CD4-positive, alpha-beta T cell (primary cell): ENCODE results near the gene JARID2. TPM values are rescaled to one million over a fixed set of nuclear protein-coding genes. Genes with fewer than 3 reads are reported as not detected.

Experiments
- ATAC-seq: fragments of 200-7000 bp; cut with Tn5 transposase; one replicate; pipeline ENCODE4 v1.10.0; 2022; ENCODE audit warnings: mild to moderate bottlenecking; ENCODE audit not compliant: poor library complexity
- CTCF ChIA-PET: fragments of 350-600 bp; sonication (Branson Sonifier 250); formaldehyde crosslinking; loops from one replicate; lab custom pipeline; 2021; ENCODE audit warnings: antibody characterized with exemption, inconsistent platforms; lab: Charles Lee
- POLR2A ChIA-PET: fragments of 350-600 bp; sonication (Branson Sonifier 250); formaldehyde crosslinking; loops from one replicate; lab custom pipeline; 2021; ENCODE audit warnings: antibody characterized with exemption, inconsistent platforms; lab: Charles Lee
- DNase-seq, 14 experiments: peaks; one replicate each; pipeline ENCODE4 v3.0.0-alpha.2; 2013 to 2020; ENCODE audit warnings: mixed read lengths in 2 of 14
- H3K27ac ChIP-seq, 2 donors: one replicate each; pipeline versions ENCODE4 v1.5.1 to v1.7.0; 2013; ENCODE audit warnings: low read length in 2 of 2, low read depth in 1 of 2, mild to moderate bottlenecking in 1 of 2
- H3K27me3 ChIP-seq, 2 experiments: 1 replicate in 1 of 2; 2 replicates in 1 of 2; pipeline versions ENCODE4 v1.6.1 to v1.7.0; 2013; ENCODE audit warnings: low read length in 2 of 2, control low read depth in 1 of 2, mild to moderate bottlenecking in 1 of 2, moderate library complexity in 1 of 2; ENCODE audit not compliant: insufficient read depth in 2 of 2, control insufficient read depth in 1 of 2
- H3K36me3 ChIP-seq: one replicate; pipeline ENCODE4 v1.6.1; 2013; ENCODE audit warnings: low read length, control low read depth; ENCODE audit not compliant: insufficient read depth
- H3K4me1 ChIP-seq: one replicate; pipeline ENCODE4 v1.6.1; 2013; ENCODE audit warnings: low read length, control low read depth; ENCODE audit not compliant: insufficient read depth
- H3K4me3 ChIP-seq: one replicate; pipeline ENCODE4 v1.5.1; 2013; ENCODE audit warnings: mild to moderate bottlenecking, low read length, moderate library complexity
- H3K9me3 ChIP-seq, 2 experiments: 1 replicate in 1 of 2; 2 replicates in 1 of 2; pipeline versions ENCODE4 v1.6.1 to v1.7.0; 2013; ENCODE audit warnings: low read length in 2 of 2, mild to moderate bottlenecking in 2 of 2, control low read depth in 1 of 2, moderate library complexity in 1 of 2; ENCODE audit not compliant: control insufficient read depth in 1 of 2, insufficient read depth in 1 of 2
- H3K27ac Mint-ChIP-seq: one replicate; pipeline ENCODE4 v1.8.0; 2020; ENCODE audit warnings: mixed read lengths
- H3K27me3 Mint-ChIP-seq: one replicate; pipeline ENCODE4 v1.8.0; 2021; ENCODE audit warnings: mixed read lengths
- H3K36me3 Mint-ChIP-seq: one replicate; pipeline ENCODE4 v1.8.0; 2021; ENCODE audit warnings: low read depth, mixed read lengths
- H3K4me1 Mint-ChIP-seq: one replicate; pipeline ENCODE4 v1.8.0; 2021; ENCODE audit warnings: low read depth, mixed read lengths
- H3K4me3 Mint-ChIP-seq: one replicate; pipeline ENCODE4 v1.8.0; 2020; ENCODE audit warnings: mild to moderate bottlenecking, mixed read lengths
- H3K9me3 Mint-ChIP-seq: one replicate; pipeline ENCODE4 v1.8.0; 2020; ENCODE audit warnings: mixed read lengths
- CTCF ChIP-seq: fragments of 200-600 bp; IDR thresholded peaks from one replicate; pipeline ENCODE4 v1.8.0; 2022; ENCODE audit warnings: antibody characterized with exemption, mild to moderate bottlenecking
- intact Hi-C, 2 experiments: fragments of 100-400 bp; cut with DNase I in 1 of 2; cut with micrococcal nuclease in 1 of 2; formaldehyde crosslinking; loops; one replicate each; pipeline versions ENCODE4 v1.15.1 to v1.9.0; 2023 to 2025; cut with DNase I, micrococcal nuclease
- total RNA-seq, 174 experiments: library from RNA in 2 of 174; stranded (reverse) in 2 of 174; gene quantifications; one replicate each; pipeline ENCODE4 v1.2.3 and lab custom pipeline; 2021 to 2026

JARID2 gene
- total RNA-seq, 2 experiments from 2014 or later: 32.0 to 33.0 TPM

- H3K9me3 ChIP-seq: no peaks in the 10 kb centered on the region
- Mint-ChIP-seq H3K27me3 (no peaks in the 10 kb centered on the region), H3K36me3 (peaks cover 63% of the 10 kb centered on the region), H3K27ac (no peak overlapping the region), H3K4me1 (peaks cover 64% of the 10 kb centered on the region), H3K4me3 (no peak overlapping the region), H3K9me3 (no peaks in the 10 kb centered on the region)
- no peaks in the 10 kb centered on the region for H3K27me3 ChIP-seq
- CTCF ChIA-PET: interaction anchor here (0.6 kb wide), 1 partner anchor 1153 kb away, joined by 3 read pairs; no protein-coding TSS in a partner anchor
- ATAC-seq (no peak), DNase-seq (no peak)
- H3K27ac ChIP-seq: no peak overlapping the region
- POLR2A ChIA-PET: no interaction called here
- H3K4me1 ChIP-seq: no peaks in the 10 kb centered on the region
- H3K36me3 ChIP-seq: peaks cover 37% of the 10 kb centered on the region
- no peak overlapping the region for H3K4me3 ChIP-seq
- TF ChIP-seq CTCF: no peak
- intact Hi-C loops: no loop called here
Observed at GRCh38 chr6:15476631-15477380, 230.9 kb downstream of the JARID2 start.

GRCh38 chr6:15477746-15478145 is 231.9 kb downstream of the JARID2 start:
- Histone ChIP-seq H3K36me3 (peaks cover 29% of the 10 kb centered on the region), H3K27ac (no peak overlapping the region), H3K4me3 (no peak overlapping the region), H3K9me3 (no peaks in the 10 kb centered on the region), H3K27me3 (no peaks in the 10 kb centered on the region), H3K4me1 (no peaks in the 10 kb centered on the region)
- CTCF ChIA-PET: no interaction called here
- no peaks in the 10 kb centered on the region for H3K27me3 Mint-ChIP-seq
- no peak overlapping the region for H3K27ac Mint-ChIP-seq
- no peak overlapping the region for H3K4me3 Mint-ChIP-seq
- peaks cover 70% of the 10 kb centered on the region for H3K4me1 Mint-ChIP-seq
- H3K36me3 Mint-ChIP-seq: peaks cover 56% of the 10 kb centered on the region
- intact Hi-C loops: no loop called here
- TF ChIP-seq CTCF: no peak
- no peak for ATAC-seq
- no peaks in the 10 kb centered on the region for H3K9me3 Mint-ChIP-seq
- no peak for DNase-seq
- POLR2A ChIA-PET: no interaction called here

- no peaks in the 10 kb centered on the region for H3K27me3 Mint-ChIP-seq
- H3K4me1 ChIP-seq: no peaks in the 10 kb centered on the region
- H3K27ac ChIP-seq: no peak overlapping the region
- POLR2A ChIA-PET: no interaction called here
- DNase-seq: no peak
- peaks cover 12% of the 10 kb centered on the region for H3K36me3 ChIP-seq
- peaks cover 75% of the 10 kb centered on the region for H3K4me1 Mint-ChIP-seq
- ATAC-seq: no peak
- H3K9me3 ChIP-seq: no peaks in the 10 kb centered on the region
- CTCF ChIA-PET: no interaction called here
- H3K9me3 Mint-ChIP-seq: no peaks in the 10 kb centered on the region
- no peak overlapping the region for H3K4me3 ChIP-seq
- H3K27ac Mint-ChIP-seq: no peak overlapping the region
- no peak overlapping the region for H3K4me3 Mint-ChIP-seq
- H3K36me3 Mint-ChIP-seq: peaks cover 38% of the 10 kb centered on the region
- intact Hi-C loops: no loop called here
- no peak for TF ChIP-seq CTCF
- no peaks in the 10 kb centered on the region for H3K27me3 ChIP-seq
Observed at GRCh38 chr6:15479761-15480160, 233.9 kb downstream of the JARID2 start.
